Erythroblast (primary cell): ENCODE data around the gene PLBD2.
"Not testable (repeated sequence)": the region's sequence is repeated elsewhere in the genome, so short reads cannot be mapped to it uniquely, and the experiment has no call there.

Source experiments
- DNase-seq, 2 experiments: peaks; one replicate each; lab custom pipeline; 2025; lab: John Stamatoyannopoulos, UW
- GATA1 ChIP-seq: IDR thresholded peaks from 2 replicates; pipeline ENCODE4 v1.6.1; 2011; ENCODE audit warnings: low read depth, mild to moderate bottlenecking, control low read depth, low read length, moderate library complexity
- POLR2A ChIP-seq: IDR thresholded peaks from 2 replicates; pipeline ENCODE4 v1.6.1; 2011; ENCODE audit warnings: mild to moderate bottlenecking, low read length

Gene PLBD2

GRCh38 chr12:113348849-113349536 lies 9.4 kb upstream of the PLBD2 start:
- TF ChIP-seq GATA1 (no peak), POLR2A (no peak)
- DNase-seq = no peak

GRCh38 chr12:113351089-113351488 lies 7.3 kb upstream of the PLBD2 start:
- no peak for TF ChIP-seq POLR2A
- TF ChIP-seq GATA1 = no peak
- no peak for DNase-seq

GRCh38 chr12:113354192-113354591 lies 4.2 kb upstream of the PLBD2 start:
- DNase-seq = not testable (repeated sequence)

DNA sequence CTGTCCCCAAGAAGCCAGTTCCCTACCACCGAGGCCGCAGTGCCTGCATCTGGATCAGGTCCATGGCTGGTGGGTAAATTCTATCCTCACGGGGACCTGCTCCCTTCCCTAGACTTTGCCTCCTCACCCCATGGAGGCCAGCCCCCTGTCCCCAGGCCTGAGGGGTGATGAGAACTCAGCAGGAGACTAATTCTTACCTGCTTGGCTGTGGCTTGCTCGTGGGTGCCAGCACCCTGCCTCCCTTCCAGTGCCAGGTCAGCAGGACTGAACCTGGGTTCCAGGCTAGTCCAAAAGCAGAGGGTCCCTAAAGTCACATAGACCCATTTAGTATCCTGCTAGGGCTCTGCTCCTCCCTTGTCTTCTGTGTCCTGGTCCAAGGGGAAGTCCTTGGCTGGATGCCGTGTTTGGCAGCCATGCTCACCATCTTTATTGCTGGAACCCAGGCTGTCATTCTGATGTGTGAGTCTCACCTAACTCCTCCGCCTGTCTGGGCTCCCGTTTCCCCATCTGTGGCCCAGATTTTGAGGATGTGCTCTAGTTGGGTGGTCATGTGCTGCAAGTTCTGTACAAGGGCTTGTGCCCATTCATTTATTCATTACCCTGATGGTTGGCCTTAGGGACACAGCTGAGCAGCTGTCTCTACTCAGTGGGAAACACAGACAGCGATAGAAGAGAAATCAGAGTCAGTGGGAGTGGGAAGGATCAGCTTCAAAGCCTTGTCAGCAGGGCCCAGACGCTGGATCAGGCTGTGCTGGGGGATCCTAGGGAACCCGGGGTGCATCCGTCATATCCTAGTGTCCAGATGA lies 949 bp downstream of the PLBD2 start:
- TF ChIP-seq POLR2A = no peak
- TF ChIP-seq GATA1 = no peak
- no peak for DNase-seq

- TF ChIP-seq GATA1 (no peak), POLR2A (no peak)
- peak; percentile 15 to 28 for DNase-seq
Observed at GRCh38 chr12:113359939-113360748, 1.8 kb downstream of the PLBD2 start.

DNA sequence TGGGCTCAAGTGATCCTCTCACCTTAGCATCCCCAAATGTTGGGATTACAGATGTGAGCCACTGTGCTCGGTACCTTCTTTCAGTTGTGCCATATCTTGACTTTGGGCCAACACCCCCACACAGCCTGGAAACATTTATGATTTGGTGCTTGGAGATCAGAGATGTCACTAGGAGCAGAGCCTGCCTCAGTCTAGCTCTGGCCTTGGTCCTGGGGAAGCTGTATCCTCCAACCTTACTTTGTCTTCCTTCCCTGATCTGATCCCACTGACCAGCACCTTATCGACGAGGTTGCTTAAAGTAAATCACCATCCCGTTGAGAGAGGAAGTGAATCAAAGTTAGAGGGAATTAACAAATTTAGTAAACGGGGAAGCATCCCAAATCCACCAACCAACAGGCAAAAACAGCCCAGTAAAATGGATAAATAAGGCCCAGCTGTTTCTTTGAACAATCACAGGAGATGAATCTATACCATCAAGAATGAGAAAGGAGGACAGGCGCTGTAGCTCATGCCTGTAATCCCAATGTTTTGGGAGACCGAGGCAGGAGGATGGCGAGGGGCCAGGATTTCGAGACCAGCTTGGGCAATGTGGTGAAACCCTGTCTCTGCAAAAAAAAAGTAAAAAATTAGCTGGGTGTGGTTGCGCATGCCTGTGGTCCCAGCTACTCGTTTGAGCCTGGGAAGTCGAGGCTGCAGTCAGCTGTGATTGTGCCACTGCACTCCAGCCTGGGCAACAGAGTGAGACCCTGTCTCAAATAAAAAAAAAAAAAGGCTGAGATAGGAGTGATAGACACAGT lies 3.4 kb downstream of the PLBD2 start:
- no peak for DNase-seq
- TF ChIP-seq GATA1 (no peak), POLR2A (no peak)

GRCh38 chr12:113364698-113365097 lies 6.3 kb downstream of the PLBD2 start:
- no peak for DNase-seq
- no peak for TF ChIP-seq GATA1
- no peak for TF ChIP-seq POLR2A

GRCh38 chr12:113365639-113366395 lies 7.4 kb downstream of the PLBD2 start:
- no peak for TF ChIP-seq GATA1
- no peak for TF ChIP-seq POLR2A
- no peak for DNase-seq

DNA sequence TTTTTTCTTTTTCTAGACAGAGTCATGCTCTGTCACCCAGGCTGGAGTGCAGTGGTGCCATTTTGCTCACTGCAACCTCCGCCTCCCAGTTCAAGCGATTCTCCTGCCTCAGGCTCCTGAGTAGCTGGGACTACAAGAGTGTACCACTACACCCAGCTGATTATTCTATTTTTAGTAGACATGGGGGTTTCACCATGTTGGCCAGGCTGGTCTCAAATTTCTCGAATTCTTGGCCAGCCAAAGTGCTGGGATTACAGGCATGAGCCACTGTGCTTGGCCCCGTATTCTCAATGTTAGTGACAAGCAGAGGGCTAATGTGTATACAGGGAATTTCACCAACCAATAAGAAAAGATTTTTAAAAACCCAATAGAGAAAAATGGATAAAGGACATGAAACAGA lies 8.4 kb downstream of the PLBD2 start:
- DNase-seq = no peak
- no peak for TF ChIP-seq GATA1
- TF ChIP-seq POLR2A = no peak

GRCh38 chr12:113368331-113368730 lies 9.9 kb downstream of the PLBD2 start:
- DNase-seq = peak; percentile 10 to 20
- no peak for TF ChIP-seq POLR2A
- no peak for TF ChIP-seq GATA1

- no peak for TF ChIP-seq GATA1
- TF ChIP-seq POLR2A = no peak
- DNase-seq = no peak
Observed at GRCh38 chr12:113369391-113369985, 11.1 kb downstream of the PLBD2 start.
